Mesenchymal stem cell (in vitro differentiated cells and primary cell): ENCODE results near the gene ASB7.

Experiments used
- DNase-seq: peaks from one replicate; pipeline ENCODE4 v3.0.0-alpha.2; 2013
- H2AFZ ChIP-seq: one replicate; pipeline ENCODE4 v1.6.1; 2013; ENCODE audit warnings: low read depth, mild to moderate bottlenecking, control low read depth, inconsistent platforms, low read length, moderate library complexity
- H2AK5ac ChIP-seq: 2 replicates; pipeline ENCODE4 v1.6.1; 2013; ENCODE audit warnings: low read length, moderate library complexity, mild to moderate bottlenecking, inconsistent platforms; ENCODE audit not compliant: severe bottlenecking
- H2BK120ac ChIP-seq: one replicate; pipeline ENCODE4 v1.6.1; 2013; ENCODE audit warnings: low read depth, mild to moderate bottlenecking, inconsistent platforms, low read length, moderate library complexity
- H2BK12ac ChIP-seq, 2 experiments: one replicate each; pipeline ENCODE4 v1.6.1; 2013; ENCODE audit warnings: inconsistent platforms in 2 of 2, low read length in 2 of 2, mild to moderate bottlenecking in 2 of 2, moderate library complexity in 2 of 2, control low read depth in 1 of 2
- H2BK15ac ChIP-seq: one replicate; pipeline ENCODE4 v1.6.1; 2013; ENCODE audit warnings: mild to moderate bottlenecking, low read depth, inconsistent platforms; ENCODE audit not compliant: poor library complexity, severe bottlenecking
- H2BK5ac ChIP-seq: 2 replicates; pipeline ENCODE4 v1.6.1; 2013; ENCODE audit warnings: low read depth, mild to moderate bottlenecking, low read length, control low read depth, inconsistent platforms; ENCODE audit not compliant: poor library complexity, severe bottlenecking
- H3K14ac ChIP-seq, 2 experiments: one replicate each; pipeline ENCODE4 v1.6.1; 2013; ENCODE audit warnings: inconsistent platforms in 2 of 2, low read length in 2 of 2, control low read depth in 1 of 2, mild to moderate bottlenecking in 1 of 2, moderate library complexity in 1 of 2
- H3K18ac ChIP-seq, 2 experiments: one replicate each; pipeline ENCODE4 v1.6.1; 2013; ENCODE audit warnings: inconsistent platforms in 2 of 2, low read length in 2 of 2, control low read depth in 1 of 2, low read depth in 1 of 2, mild to moderate bottlenecking in 1 of 2
- H3K23ac ChIP-seq, 2 experiments: one replicate each; pipeline ENCODE4 v1.6.1; 2013; ENCODE audit warnings: inconsistent platforms in 2 of 2, low read length in 2 of 2, mild to moderate bottlenecking in 2 of 2, moderate library complexity in 2 of 2, control low read depth in 1 of 2
- H3K27ac ChIP-seq: 2 replicates; pipeline ENCODE4 v1.5.1; 2013; ENCODE audit warnings: mild to moderate bottlenecking, moderate library complexity, low read length, control low read depth, inconsistent platforms; ENCODE audit not compliant: poor library complexity, severe bottlenecking
- H3K27me3 ChIP-seq, 2 experiments: 2 replicates each; pipeline versions ENCODE4 v1.6.1 to v1.7.0; 2013; ENCODE audit warnings: low read length in 2 of 2, mild to moderate bottlenecking in 2 of 2, moderate library complexity in 2 of 2, control low read depth in 1 of 2, inconsistent platforms in 1 of 2; ENCODE audit not compliant: control insufficient read depth in 1 of 2, insufficient read depth in 1 of 2
- H3K36me3 ChIP-seq, 2 experiments: 2 replicates each; pipeline versions ENCODE4 v1.6.1 to v1.7.0; 2013; ENCODE audit warnings: low read length in 2 of 2, control low read depth in 1 of 2, inconsistent platforms in 1 of 2, low read depth in 1 of 2, mild to moderate bottlenecking in 1 of 2; ENCODE audit not compliant: insufficient read depth in 2 of 2, control insufficient read depth in 1 of 2
- H3K4ac ChIP-seq, 2 experiments: one replicate each; pipeline ENCODE4 v1.6.1; 2013; ENCODE audit warnings: inconsistent platforms in 2 of 2, low read length in 2 of 2, mild to moderate bottlenecking in 2 of 2, moderate library complexity in 2 of 2, control low read depth in 1 of 2, low read depth in 1 of 2
- H3K4me1 ChIP-seq: 2 replicates; pipeline ENCODE4 v1.6.1; 2013; ENCODE audit warnings: low read depth, low read length, control low read depth; ENCODE audit not compliant: control insufficient read depth, insufficient read depth
- H3K4me2 ChIP-seq: 2 replicates; pipeline ENCODE4 v1.6.1; 2013; ENCODE audit warnings: low read length, mild to moderate bottlenecking, inconsistent platforms; ENCODE audit not compliant: poor library complexity, severe bottlenecking
- H3K4me3 ChIP-seq, 2 experiments: 2 replicates each; pipeline versions ENCODE4 v1.5.1 to v1.7.0; 2013; ENCODE audit warnings: low read length in 2 of 2, mild to moderate bottlenecking in 2 of 2, control low read depth in 1 of 2, low read depth in 1 of 2; ENCODE audit not compliant: insufficient read depth in 1 of 2
- H3K79me1 ChIP-seq: replicated peaks from 2 replicates; pipeline ENCODE4 v1.6.1; 2013; ENCODE audit warnings: mild to moderate bottlenecking, control low read depth, low read length, inconsistent platforms; ENCODE audit not compliant: poor library complexity, severe bottlenecking
- H3K9ac ChIP-seq: 2 replicates; pipeline ENCODE4 v1.7.0; 2013; ENCODE audit warnings: mild to moderate bottlenecking, low read length, moderate library complexity
- H3K9me3 ChIP-seq: 2 replicates; pipeline ENCODE4 v1.7.0; 2013; ENCODE audit warnings: mild to moderate bottlenecking, low read length; ENCODE audit not compliant: control insufficient read depth
- H4K8ac ChIP-seq: one replicate; pipeline ENCODE4 v1.6.1; 2013; ENCODE audit warnings: inconsistent platforms, mild to moderate bottlenecking, low read length, moderate library complexity
- H4K91ac ChIP-seq: one replicate; pipeline ENCODE4 v1.6.1; 2013; ENCODE audit warnings: mild to moderate bottlenecking, low read length, inconsistent platforms
- WGBS: methylation state at CpG from one replicate; pipeline ENCODE4 v1.1.7; 2013; ENCODE audit warnings: mixed read lengths; 5-methylcytosine and 5-hydroxymethylcytosine counted together

ASB7 gene

DNA sequence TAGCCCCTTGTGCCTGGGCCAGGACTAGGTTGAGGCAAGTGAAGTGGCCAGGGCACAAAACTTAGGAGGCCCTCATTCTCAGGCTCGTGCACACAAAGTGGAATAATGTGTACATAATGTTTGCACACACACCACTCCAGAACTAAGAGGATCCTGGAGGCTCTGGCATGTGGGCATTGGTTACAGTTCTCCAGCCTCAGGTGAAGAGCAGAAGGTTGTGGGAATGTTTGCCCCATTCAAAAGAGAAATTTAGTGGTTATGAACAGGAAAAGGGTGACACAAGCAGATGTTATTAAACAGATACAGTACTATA lies 31.3 kb downstream of the ASB7 start:
- Histone ChIP-seq H3K36me3 (peaks cover 16 to 39% of the 10 kb centered on the region in 2 experiments), H2BK5ac (no peak overlapping the region), H3K4me3 (no peak overlapping the region), H2BK120ac (no peak overlapping the region), H3K4me2 (no peak overlapping the region), H3K27me3 (no peaks in the 10 kb centered on the region), H2AFZ (no peak overlapping the region), H3K18ac (no peak overlapping the region), H3K9me3 (no peaks in the 10 kb centered on the region), H3K9ac (no peak overlapping the region), H3K27ac (no peak overlapping the region), H2BK12ac (no peak overlapping the region), H3K79me1 (peaks cover 47% of the 10 kb centered on the region), H3K23ac (no peak overlapping the region), H2AK5ac (no peak overlapping the region), H3K4me1 (peaks cover 6% of the 10 kb centered on the region), H4K8ac (no peak overlapping the region), H4K91ac (no peak overlapping the region), H3K14ac (no peak overlapping the region), H2BK15ac (no peak overlapping the region), H3K4ac (no peak overlapping the region)
- no peak for DNase-seq
- WGBS, result no CpG with 5 or more reads among the region's 1 CpG

DNA sequence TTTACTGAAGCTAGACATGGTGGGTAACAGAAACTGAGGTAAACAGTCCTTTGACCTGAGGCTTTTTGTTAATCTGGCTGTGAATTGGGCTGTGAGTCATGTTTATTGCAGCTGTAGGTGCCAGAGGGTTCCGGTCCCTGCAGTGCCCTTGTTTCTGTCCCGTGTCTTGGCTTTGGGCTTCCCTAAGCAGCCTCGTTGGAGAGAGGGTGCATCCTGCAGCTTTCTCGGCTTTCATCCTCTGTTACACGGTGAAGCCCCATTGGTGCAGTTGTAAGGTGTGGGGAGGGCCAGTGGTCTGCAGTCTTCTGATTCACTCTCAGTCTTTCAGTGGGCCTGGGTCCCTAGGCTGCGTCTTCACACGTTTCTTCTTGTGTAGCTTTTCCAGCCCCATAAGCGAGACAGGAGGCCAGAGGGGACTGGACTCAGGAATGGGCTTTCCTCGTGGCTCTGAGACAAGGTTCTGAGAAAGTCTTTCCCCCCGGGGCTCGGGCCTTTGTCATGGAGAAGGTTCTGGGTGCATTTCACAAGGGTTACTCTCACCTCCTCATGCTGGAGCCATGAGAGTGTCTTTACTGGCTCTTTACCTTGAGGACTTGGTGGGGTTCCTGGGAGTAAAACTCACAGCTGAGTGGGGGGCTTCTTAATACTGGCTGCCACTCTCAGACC lies 33.1 kb downstream of the ASB7 start:
- H3K27ac ChIP-seq, result no peak overlapping the region
- no peak overlapping the region for H2BK12ac ChIP-seq
- DNase-seq, result no peak
- WGBS, result 61% methylated on average over 11 of the region's 11 CpGs
- no peak overlapping the region for H3K23ac ChIP-seq
- H3K14ac ChIP-seq, result no peak overlapping the region
- H3K9me3 ChIP-seq, result no peaks in the 10 kb centered on the region
- no peak overlapping the region for H2BK15ac ChIP-seq
- H2AFZ ChIP-seq, result no peak overlapping the region
- no peak overlapping the region for H3K18ac ChIP-seq
- no peak overlapping the region for H3K4me2 ChIP-seq
- H2BK120ac ChIP-seq, result no peak overlapping the region
- H3K36me3 ChIP-seq, result peaks cover 11 to 28% of the 10 kb centered on the region in 2 experiments
- no peak overlapping the region for H2AK5ac ChIP-seq
- no peak overlapping the region for H4K91ac ChIP-seq
- H4K8ac ChIP-seq, result no peak overlapping the region
- no peaks in the 10 kb centered on the region for H3K27me3 ChIP-seq
- no peak overlapping the region for H2BK5ac ChIP-seq
- H3K4me3 ChIP-seq, result no peak overlapping the region
- no peak overlapping the region for H3K4ac ChIP-seq
- H3K79me1 ChIP-seq, result peaks cover 39% of the 10 kb centered on the region
- peaks cover 6% of the 10 kb centered on the region for H3K4me1 ChIP-seq
- H3K9ac ChIP-seq, result no peak overlapping the region

DNA sequence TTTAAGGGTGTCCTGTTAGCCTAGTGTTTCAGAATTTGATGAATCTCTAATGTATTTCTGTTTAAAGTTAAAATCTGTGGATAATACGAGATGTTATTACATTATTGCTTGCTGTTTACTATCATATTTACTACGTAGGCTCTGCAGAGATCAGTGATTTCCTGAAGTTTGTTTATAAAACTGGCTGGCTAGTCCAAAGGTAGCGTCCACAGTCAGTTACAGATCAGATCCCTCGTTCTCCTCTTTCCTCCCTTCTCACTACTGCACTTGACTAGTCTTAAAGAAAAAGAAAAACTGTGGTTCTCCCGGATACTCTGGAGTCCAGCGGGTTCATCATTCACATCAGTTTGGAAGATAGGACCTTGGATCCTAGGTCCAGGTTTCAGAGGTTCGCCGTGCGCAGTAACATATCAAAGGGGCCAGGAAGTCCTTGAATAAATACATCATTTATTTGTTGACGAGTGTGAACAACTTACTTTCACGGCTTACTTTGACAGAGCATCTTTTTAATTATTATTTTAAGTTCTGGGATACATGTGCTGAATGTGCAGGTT lies 35.9 kb downstream of the ASB7 start:
- 88% methylated on average over 11 of the region's 11 CpGs for WGBS
- no peak overlapping the region for H3K9ac ChIP-seq
- no peak overlapping the region for H2BK5ac ChIP-seq
- no peak overlapping the region for H4K91ac ChIP-seq
- H4K8ac ChIP-seq, result no peak overlapping the region
- peaks cover 4% of the 10 kb centered on the region for H3K4me1 ChIP-seq
- H3K27ac ChIP-seq, result no peak overlapping the region
- H3K4ac ChIP-seq, result no peak overlapping the region
- no peak overlapping the region for H3K18ac ChIP-seq
- H3K36me3 ChIP-seq, result peaks cover 0 to 6% of the 10 kb centered on the region in 2 experiments
- no peak overlapping the region for H2BK120ac ChIP-seq
- H3K14ac ChIP-seq, result no peak overlapping the region
- no peak overlapping the region for H3K4me2 ChIP-seq
- peaks cover 33% of the 10 kb centered on the region for H3K79me1 ChIP-seq
- H3K9me3 ChIP-seq, result no peaks in the 10 kb centered on the region
- no peak overlapping the region for H3K4me3 ChIP-seq
- H2BK12ac ChIP-seq, result no peak overlapping the region
- no peak overlapping the region for H3K23ac ChIP-seq
- no peak overlapping the region for H2BK15ac ChIP-seq
- no peak overlapping the region for H2AK5ac ChIP-seq
- no peak overlapping the region for H2AFZ ChIP-seq
- H3K27me3 ChIP-seq, result no peaks in the 10 kb centered on the region
- no peak for DNase-seq

- no peaks in the 10 kb centered on the region for H3K36me3 ChIP-seq
- no peak overlapping the region for H4K8ac ChIP-seq
- no peaks in the 10 kb centered on the region for H3K9me3 ChIP-seq
- no peak overlapping the region for H2BK5ac ChIP-seq
- H3K4me2 ChIP-seq, result no peak overlapping the region
- no peak overlapping the region for H3K9ac ChIP-seq
- no peak overlapping the region for H2BK15ac ChIP-seq
- no peak overlapping the region for H3K23ac ChIP-seq
- H2AK5ac ChIP-seq, result no peak overlapping the region
- H2BK120ac ChIP-seq, result no peak overlapping the region
- H2BK12ac ChIP-seq, result no peak overlapping the region
- no peak overlapping the region for H3K27ac ChIP-seq
- no peaks in the 10 kb centered on the region for H3K27me3 ChIP-seq
- 76% methylated on average over 9 of the region's 9 CpGs for WGBS
- no peaks in the 10 kb centered on the region for H3K4me1 ChIP-seq
- no peak overlapping the region for H3K14ac ChIP-seq
- H3K4me3 ChIP-seq, result no peak overlapping the region
- peak; percentile 32 for DNase-seq
- no peak overlapping the region for H4K91ac ChIP-seq
- H3K79me1 ChIP-seq, result peaks cover 27% of the 10 kb centered on the region
- H3K18ac ChIP-seq, result no peak overlapping the region
- H3K4ac ChIP-seq, result no peak overlapping the region
- H2AFZ ChIP-seq, result no peak overlapping the region
Observed at GRCh38 chr15:100642213-100642949, 40.0 kb downstream of the ASB7 start.
